HG03342 (cell line): Measurements from ENCODE around the gene MORF4L1.
"Not testable (repeated sequence)": the region's sequence is repeated elsewhere in the genome, so short reads cannot be mapped to it uniquely, and the experiment has no call there.

ENCODE experiments used
- ATAC-seq: cut with Tn5 transposase; IDR thresholded peaks from one replicate; pipeline ENCODE4 v1.9.1; 2021; ENCODE audit warnings: mild to moderate bottlenecking, moderate library complexity; ENCODE audit not compliant: unreplicated experiment

Gene MORF4L1

DNA sequence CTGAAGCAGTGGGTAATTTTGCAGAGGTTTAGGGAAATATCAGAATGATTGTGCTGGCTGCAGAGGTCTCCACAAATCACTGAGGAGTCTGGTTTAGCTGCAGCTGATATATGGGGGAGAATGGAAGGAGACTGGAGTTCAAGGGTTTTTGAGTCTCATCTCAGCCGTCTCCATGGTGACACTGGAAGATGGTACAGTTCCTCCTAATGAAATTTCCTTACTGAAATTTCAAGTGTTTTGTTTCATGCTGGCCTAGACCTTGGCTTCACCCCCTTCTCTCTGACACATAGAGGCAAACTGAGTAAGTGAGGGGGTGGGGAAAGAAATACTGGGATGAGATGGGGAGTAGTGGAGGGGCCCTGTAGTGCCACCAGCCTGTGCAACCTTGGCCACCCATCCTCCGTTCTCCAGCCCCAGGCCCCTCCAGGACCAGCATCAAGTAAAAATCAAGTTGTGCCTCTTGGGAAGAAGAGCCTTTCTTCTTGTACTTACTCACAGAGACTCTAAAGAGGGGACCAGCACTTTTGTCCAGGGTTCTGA is 17.8 kb upstream of the MORF4L1 start:
- ATAC-seq, result no peak

- ATAC-seq, result no peak
Observed at GRCh38 chr15:78855746-78856145, 16.9 kb upstream of the MORF4L1 start.

- peak; percentile 86 for ATAC-seq
Observed at GRCh38 chr15:78859971-78860719, 12.5 kb upstream of the MORF4L1 start.

DNA sequence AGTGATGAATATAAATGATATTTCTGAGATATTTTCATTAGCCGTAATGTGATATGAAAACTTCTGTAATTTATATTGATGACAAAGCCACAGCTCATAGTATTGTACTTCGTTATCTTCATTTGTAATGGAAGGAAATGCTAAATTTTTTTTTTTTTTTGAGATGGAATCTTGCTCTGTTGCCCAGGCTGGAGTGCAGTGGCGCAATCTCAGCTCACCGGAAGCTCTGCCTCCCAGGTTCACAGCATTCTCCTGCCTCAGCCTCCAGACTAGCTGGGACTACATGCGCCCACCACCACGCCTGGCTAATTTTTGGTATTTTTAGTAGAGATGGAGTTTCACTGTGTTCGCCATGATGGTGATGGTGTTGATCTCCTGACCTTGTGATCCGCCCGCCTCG is 7.1 kb upstream of the MORF4L1 start:
- ATAC-seq, result not testable (repeated sequence)

GRCh38 chr15:78866031-78866430 is 6.7 kb upstream of the MORF4L1 start:
- ATAC-seq, result not testable (repeated sequence)

DNA sequence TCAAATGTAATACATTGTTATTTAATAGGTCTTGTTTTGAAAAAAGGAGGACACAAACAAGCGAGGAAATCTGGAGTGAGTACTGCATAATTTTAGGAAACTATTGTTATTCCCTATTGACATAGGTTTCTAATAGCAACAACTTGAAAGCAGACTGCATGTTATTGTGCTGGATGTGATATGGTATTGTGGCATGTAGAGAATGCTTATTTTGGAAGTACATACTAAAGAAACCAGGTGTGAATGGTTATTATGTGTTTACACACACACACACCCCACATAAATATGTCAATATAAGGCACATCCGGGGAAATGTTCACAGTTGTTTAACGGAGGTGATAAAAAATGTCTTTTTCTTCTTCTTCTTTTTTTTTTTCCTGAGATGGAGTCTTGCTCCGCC is 5.9 kb upstream of the MORF4L1 start:
- ATAC-seq, result no peak

DNA sequence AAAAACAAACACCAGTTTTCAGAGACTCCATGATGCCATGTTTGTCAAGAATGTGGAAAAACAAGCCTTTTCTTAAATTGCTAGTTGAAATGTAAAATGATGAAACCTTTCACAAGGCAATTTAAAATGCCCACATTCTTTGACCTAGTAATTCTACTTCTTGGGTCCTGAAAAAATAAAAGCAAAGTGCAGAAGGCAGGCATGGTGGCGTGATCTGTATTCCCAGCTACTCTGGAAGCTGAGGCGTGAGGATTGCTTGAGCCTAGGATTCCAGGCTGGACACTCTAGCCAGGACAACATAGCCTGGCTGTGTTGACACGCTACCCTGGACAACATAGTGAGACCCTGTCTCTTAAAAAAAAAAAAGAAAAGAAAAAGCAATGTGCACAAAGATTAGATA is 4.3 kb upstream of the MORF4L1 start:
- no peak for ATAC-seq

- not testable (repeated sequence) for ATAC-seq
Observed at GRCh38 chr15:78871483-78872127, 1.1 kb upstream of the MORF4L1 start.

GRCh38 chr15:78872972-78873792 is 492 bp downstream of the MORF4L1 start:
- peak; percentile 65 for ATAC-seq

DNA sequence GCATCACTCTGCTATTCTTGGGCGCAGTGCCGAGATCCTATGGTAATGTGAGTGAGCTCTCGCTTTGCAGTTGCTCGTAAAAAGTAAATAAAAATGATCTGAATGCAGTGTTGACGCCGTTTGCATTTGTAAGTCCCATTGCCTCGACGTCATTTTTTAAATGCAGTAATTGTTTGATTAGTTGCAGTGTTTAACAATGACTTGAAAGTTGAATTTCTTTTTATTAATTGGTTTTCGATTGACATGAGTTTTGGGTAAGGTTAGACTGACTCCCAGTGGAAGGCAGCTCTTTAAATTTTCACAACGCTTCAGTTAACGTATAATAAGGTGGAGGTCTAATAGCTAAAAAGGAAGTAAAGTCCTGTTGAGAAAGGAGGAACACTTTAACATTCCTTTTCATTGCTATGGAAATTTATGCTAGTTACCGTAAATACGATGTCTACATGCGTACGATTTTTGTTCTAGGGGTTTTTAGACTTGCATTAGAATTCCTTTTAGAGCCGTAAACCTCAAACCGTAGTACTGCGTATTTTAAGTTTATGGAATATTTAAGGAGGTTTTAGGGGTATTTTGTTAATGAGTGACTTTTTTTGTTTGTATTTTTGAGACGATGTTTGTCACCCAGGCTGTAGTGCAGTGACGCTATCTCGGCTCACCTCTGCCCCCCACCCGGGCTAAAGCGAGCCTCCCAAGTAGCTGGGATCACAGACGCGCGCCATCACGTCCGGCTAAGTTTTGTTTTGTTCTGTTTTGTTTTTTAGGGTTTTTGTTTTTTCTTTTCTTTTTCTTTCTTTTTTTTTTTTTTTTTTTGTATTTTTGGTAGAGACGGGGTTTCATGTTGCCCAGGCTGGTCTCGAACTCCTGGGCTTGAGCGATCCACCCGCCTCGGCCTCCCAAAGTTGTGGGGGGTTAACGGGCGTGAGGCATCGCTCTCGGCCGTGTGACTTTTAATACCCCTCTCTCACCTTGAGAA is 1.4 kb downstream of the MORF4L1 start:
- no peak for ATAC-seq

DNA sequence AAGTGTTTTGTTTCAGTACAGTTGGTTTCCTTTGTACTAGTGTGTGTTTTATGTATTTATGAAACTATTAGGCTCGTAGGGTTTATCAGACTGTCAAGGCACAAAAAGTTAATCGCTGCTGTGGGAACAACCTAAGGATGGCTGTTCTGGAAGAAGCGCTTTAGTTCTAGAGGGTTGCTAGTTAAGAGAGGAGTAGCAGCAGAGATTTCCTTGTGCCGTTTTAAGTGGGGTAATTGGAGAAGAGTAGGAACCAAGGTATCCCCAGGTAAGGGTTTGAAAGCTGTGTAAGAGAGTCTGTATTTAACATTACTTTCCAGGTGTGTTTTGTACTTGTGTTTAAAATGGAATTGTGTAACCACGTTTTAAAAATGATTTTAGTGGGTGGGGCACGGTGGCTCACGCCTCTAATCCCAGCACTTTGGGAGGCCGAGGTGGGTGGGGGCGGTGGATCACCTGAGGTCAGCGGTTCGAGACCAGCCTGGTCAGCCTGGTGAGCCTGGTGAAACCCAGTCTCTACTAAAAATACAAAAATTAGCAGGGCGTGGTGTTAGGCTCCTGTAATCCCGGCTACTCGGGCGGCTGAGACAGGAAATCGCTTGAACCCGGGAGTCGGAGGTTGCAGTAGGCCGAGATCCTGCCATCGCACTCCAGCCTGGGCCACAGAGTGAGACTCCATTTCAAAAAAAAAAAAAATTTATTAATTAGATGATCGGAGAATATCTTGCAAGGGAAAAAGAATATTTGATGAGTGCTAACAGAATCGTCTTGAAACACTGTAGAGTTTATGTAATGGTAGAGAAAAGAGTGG is 2.6 kb downstream of the MORF4L1 start:
- no peak for ATAC-seq

- not testable (repeated sequence) for ATAC-seq
Observed at GRCh38 chr15:78876954-78877353, 4.3 kb downstream of the MORF4L1 start.

DNA sequence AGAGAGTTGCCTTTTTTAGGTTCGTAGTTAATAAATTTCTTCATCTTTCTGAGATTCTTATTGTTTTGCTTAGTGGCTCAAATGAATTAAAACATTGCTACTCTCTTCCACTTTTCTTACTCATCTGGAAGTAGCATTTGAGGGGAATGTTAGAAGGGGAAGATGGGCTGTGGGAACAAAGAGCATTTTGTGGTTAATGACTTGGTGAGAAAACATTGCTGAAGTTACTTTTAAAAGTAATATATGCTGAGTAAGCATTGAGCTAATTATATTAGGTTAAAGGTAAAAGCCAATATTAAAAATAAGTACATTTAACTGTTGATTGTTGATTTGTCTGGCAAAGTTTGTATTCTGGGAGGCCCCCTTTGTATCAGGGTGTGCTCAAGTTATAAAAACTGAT is 5.7 kb downstream of the MORF4L1 start:
- no peak for ATAC-seq

DNA sequence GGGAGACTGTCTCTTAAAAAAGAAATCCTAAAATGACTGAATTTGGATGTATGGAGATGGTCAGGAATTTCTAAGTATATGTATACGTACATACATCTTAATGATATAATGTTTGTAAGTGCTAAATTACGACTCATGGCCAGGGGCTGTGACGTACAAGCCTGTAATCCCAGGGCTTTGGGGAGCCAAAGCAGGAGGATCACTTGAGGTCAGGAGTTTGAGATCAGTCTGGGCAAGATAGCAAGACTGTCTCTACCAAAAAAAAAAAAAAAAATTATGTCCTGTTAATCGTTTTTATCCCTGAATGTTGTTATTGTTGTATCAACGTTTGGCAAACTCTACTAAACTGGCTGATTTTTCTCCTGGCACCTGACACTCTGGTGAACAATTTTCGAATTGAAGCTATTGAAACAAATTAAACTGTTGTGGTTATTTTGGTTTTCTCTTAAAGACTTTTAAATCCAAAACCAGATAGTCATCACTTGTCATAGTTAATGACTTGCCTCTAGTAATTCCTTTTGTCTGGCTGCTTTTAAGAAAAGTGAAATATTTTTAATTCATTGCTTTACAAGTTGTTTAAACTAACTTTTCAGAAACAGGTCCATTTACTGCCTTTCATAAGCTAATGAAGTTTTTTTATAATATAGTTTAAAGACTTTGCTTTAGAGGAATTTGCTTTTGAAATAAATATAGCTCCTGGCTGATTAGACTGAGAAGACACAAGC is 7.0 kb downstream of the MORF4L1 start:
- ATAC-seq, result no peak

DNA sequence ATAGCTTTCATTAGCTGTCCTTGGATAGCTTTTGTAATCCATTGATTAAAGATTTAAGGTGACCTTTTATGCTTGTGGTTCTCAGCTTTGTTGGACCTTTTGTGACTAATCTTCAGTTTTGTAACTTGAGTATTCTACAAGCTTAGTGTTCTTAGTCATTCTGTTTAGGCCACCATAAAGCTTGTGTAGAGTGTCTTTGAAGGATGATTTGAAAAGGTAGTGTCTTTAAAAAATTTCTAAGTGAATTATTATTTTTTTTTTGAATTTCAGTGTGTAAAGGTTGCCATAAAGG is 7.5 kb downstream of the MORF4L1 start:
- ATAC-seq, result no peak

DNA sequence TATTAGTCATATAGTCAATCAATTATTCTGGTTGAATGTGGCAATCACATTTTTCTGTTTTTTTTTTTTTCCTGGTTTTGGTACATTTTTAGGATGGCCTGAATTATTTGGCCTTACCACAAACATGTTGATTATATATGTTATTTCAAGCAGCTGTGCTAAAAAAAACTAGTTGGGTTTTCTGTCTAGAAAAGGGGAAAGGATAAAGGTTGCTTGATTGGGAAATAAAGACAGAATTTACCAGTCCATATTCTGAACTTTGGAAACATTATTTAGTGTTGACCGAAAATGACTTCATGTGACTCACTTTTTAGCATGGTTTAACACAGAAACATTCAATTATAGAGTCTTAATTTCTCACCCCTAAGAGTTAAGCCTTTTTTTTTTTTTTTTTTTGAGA is 8.1 kb downstream of the MORF4L1 start:
- ATAC-seq, result no peak

GRCh38 chr15:78881681-78882080 is 9.0 kb downstream of the MORF4L1 start:
- no peak for ATAC-seq

- no peak for ATAC-seq
Observed at GRCh38 chr15:78889000-78889399, 16.3 kb downstream of the MORF4L1 start.

DNA sequence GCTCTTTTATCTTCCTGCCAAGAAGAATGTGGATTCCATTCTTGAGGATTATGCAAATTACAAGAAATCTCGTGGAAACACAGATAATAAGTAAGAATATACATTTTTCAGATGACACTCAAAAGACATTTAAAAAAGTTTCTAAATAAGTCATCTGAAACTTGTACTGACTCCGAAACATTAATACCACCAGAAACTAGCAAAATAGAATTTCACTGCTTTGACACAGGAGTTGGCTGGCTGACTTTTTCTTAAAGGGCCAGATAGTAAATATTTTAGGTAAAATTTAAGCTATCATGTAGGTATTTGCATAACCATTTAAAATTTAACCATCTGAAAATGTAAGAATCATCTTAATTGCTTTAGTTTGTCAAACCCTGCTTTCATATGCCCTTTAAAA is 20.8 kb downstream of the MORF4L1 start:
- no peak for ATAC-seq
